K562 (cell line): Measurements from ENCODE around the gene NKAIN1. TPM values are rescaled to one million over a fixed set of nuclear protein-coding genes. Genes with fewer than 3 reads are reported as not detected.

ENCODE experiments used
- ARHGAP35 ChIP-seq: fragments of 450-650 bp; IDR thresholded peaks from 2 replicates; pipeline ENCODE4 v1.6.1; 2018; ENCODE audit not compliant: partially characterized antibody
- ARID3A ChIP-seq: IDR thresholded peaks from 2 replicates; pipeline ENCODE4 v1.6.1; 2012; ENCODE audit warnings: low read depth, low read length, improper control_type of control experiment, borderline replicate concordance
- BHLHE40 ChIP-seq: IDR thresholded peaks from 2 replicates; pipeline ENCODE4 v1.6.1; 2011; ENCODE audit warnings: low read length, improper control_type of control experiment
- GTF3C2 ChIP-seq: IDR thresholded peaks from 3 replicates; pipeline ENCODE4 v1.6.1; 2011; ENCODE audit warnings: borderline replicate concordance, mild to moderate bottlenecking, moderate library complexity; ENCODE audit not compliant: insufficient read length; ENCODE audit errors: extremely low read depth
- ILF3 ChIP-seq: fragments of 450-650 bp; IDR thresholded peaks from 2 replicates; pipeline ENCODE4 v1.6.1; 2018; ENCODE audit warnings: antibody characterized with exemption, mild to moderate bottlenecking, moderate library complexity, borderline replicate concordance
- KDM5B ChIP-seq: fragments of 200-600 bp; sonication (generic); IDR thresholded peaks from 2 replicates; pipeline ENCODE4 v1.6.1; 2012; ENCODE audit warnings: low read depth, mild to moderate bottlenecking, moderate library complexity, low read length, control low read depth, inconsistent platforms; ENCODE audit not compliant: insufficient replicate concordance
- LARP7 ChIP-seq: fragments of 450-650 bp; IDR thresholded peaks from 2 replicates; pipeline ENCODE4 v1.6.1; 2016
- MAFG ChIP-seq: fragments of 450-650 bp; conservative IDR thresholded peaks from 2 replicates; pipeline ENCODE4 v1.6.1; 2016; ENCODE audit warnings: missing genetic modification characterization, missing compliant biosample characterization
- MIER1 ChIP-seq: fragments of 450-650 bp; IDR thresholded peaks from 2 replicates; pipeline ENCODE4 v1.6.1; 2016; ENCODE audit warnings: antibody characterized with exemption, mild to moderate bottlenecking, low read depth
- MTA3 ChIP-seq: fragments of 450-650 bp; formaldehyde crosslinking; IDR thresholded peaks from 2 replicates; pipeline ENCODE4 v1.6.1; 2017; ENCODE audit warnings: mild to moderate bottlenecking, borderline replicate concordance
- NELFE ChIP-seq: IDR thresholded peaks from 2 replicates; pipeline ENCODE4 v1.6.1; 2011; ENCODE audit warnings: mild to moderate bottlenecking; ENCODE audit not compliant: insufficient read depth, insufficient read length
- NR4A1 ChIP-seq, 2 experiments: fragments of 250-450 bp in 1 of 2; fragments of 450-650 bp in 1 of 2; sonication (Bioruptor Pico) in 1 of 2; IDR thresholded peaks; 2 replicates each; pipeline versions ENCODE4 v1.4.0 to v1.6.1; 2016 to 2020; ENCODE audit warnings: mild to moderate bottlenecking in 2 of 2, missing compliant biosample characterization in 1 of 2, missing genetic modification characterization in 1 of 2, moderate library complexity in 1 of 2
- RNF219 ChIP-seq: fragments of 250-450 bp; sonication (Bioruptor Pico); IDR thresholded peaks from 2 replicates; pipeline ENCODE4 v1.5.0; 2022; ENCODE audit warnings: mild to moderate bottlenecking
- TGIF2 ChIP-seq: sonication (generic); formaldehyde crosslinking; IDR thresholded peaks from 2 replicates; pipeline ENCODE4 v1.8.1; 2022; ENCODE audit warnings: mild to moderate bottlenecking, missing genetic modification reagents, moderate library complexity
- ZBTB17 ChIP-seq: fragments of 450-650 bp; formaldehyde crosslinking; IDR thresholded peaks from 2 replicates; pipeline ENCODE4 v1.4.0; 2020; ENCODE audit warnings: mild to moderate bottlenecking
- ZBTB34 ChIP-seq: fragments of 250-450 bp; sonication (Bioruptor Pico); IDR thresholded peaks from 2 replicates; pipeline ENCODE4 v1.8.0; 2021; ENCODE audit warnings: mild to moderate bottlenecking, moderate library complexity
- ZBTB9 ChIP-seq: fragments of 450-650 bp; formaldehyde crosslinking; IDR thresholded peaks from 2 replicates; pipeline ENCODE4 v1.4.0; 2020; ENCODE audit warnings: mild to moderate bottlenecking, moderate library complexity
- ZNF830 ChIP-seq: fragments of 250-450 bp; sonication (Bioruptor Pico); IDR thresholded peaks from 2 replicates; pipeline ENCODE4 v1.5.0; 2021; ENCODE audit warnings: mild to moderate bottlenecking
- polyA plus RNA-seq, 8 experiments: library from polyadenylated mRNA; depleted of rRNA in 4 of 8; stranded (reverse) in 5 of 8; unstranded in 3 of 8; fragments of >200 nt; fragmentation: Nextera tagmentation in 2 of 8; fragmentation: Illumina TruSeq in 1 of 8; extraction: Ambion mirVana in 2 of 8; extraction: Trizol in 1 of 8; gene quantifications; 2 replicates each; pipeline versions ENCODE4 v1.2.1 to v1.2.3, GENCODE V29; 2011 to 2014; ENCODE audit warnings: inconsistent platforms in 1 of 8, missing spikeins in 1 of 8
- total RNA-seq, 7 experiments: library from RNA; depleted of rRNA in 6 of 7; stranded (reverse); fragments of >200 nt in 6 of 7; fragmentation: Illumina TruSeq in 2 of 7; extraction: Trizol in 2 of 7; gene quantifications; 2 replicates each; pipeline versions ENCODE4 v1.2.1 to v1.2.3, GENCODE V29; 2011 to 2021; ENCODE audit warnings: low replicate concordance in 1 of 7

NKAIN1 gene
- total and polyA plus RNA-seq, 9 of the 15 experiments (the other 6 are each of a cell fraction or from before 2014, with no cell fraction given), result 0.03 to 0.22 (median 0.04) TPM; not detected in 3

- TF ChIP-seq MAFG (tag), result no peak
- TF ChIP-seq KDM5B, result peak; percentile 86
- TF ChIP-seq LARP7, result no peak
- TF ChIP-seq ZBTB9, result peak; percentile 86; the same call in 1 of the 2 replicates
- no peak for TF ChIP-seq ZBTB34
- no peak for TF ChIP-seq GTF3C2
- TF ChIP-seq ARID3A, result no peak
- TF ChIP-seq RNF219, result no peak
- peak; percentile 82 for TF ChIP-seq ZBTB17 (CRISPR knock-in tag)
- no peak for TF ChIP-seq TGIF2 (CRISPR knock-in tag)
- no peak for TF ChIP-seq NELFE
- TF ChIP-seq NR4A1 (CRISPR knock-in tag; IDR thresholded peaks at IDR 0.05), result no peak; the same call in 1 of the 2 replicates
- TF ChIP-seq NR4A1 (tag; IDR thresholded peaks at IDR 0.05), result no peak
- no peak for TF ChIP-seq ARHGAP35
- TF ChIP-seq MIER1, result no peak
- 0 out of 2 replicates have a peak, but pooled peaks have one; percentile 16 for TF ChIP-seq BHLHE40
- TF ChIP-seq ZNF830 (CRISPR knock-in tag), result peak; percentile 19; the same call in 1 of the 2 replicates
- TF ChIP-seq ILF3, result no peak; the same call in 1 of the 2 replicates
- peak; percentile 73; the same call in 1 of the 2 replicates for TF ChIP-seq MTA3
Observed at GRCh38 chr1:31155216-31155806, 84.4 kb downstream of the NKAIN1 start (continued).
